HG02870 (cell line): ENCODE measurements around the gene MZT2A.
A peak's percentile ranks its signal among the peaks of the same experiment; 100 is the strongest.
"Not testable (repeated sequence)": the region's sequence is repeated elsewhere in the genome, so short reads cannot be mapped to it uniquely, and the experiment has no call there.

Experiments
- ATAC-seq: cut with Tn5 transposase; IDR thresholded peaks from one replicate; pipeline ENCODE4 v1.9.1; 2021; ENCODE audit warnings: mild to moderate bottlenecking, moderate library complexity; ENCODE audit not compliant: unreplicated experiment

The MZT2A gene

DNA sequence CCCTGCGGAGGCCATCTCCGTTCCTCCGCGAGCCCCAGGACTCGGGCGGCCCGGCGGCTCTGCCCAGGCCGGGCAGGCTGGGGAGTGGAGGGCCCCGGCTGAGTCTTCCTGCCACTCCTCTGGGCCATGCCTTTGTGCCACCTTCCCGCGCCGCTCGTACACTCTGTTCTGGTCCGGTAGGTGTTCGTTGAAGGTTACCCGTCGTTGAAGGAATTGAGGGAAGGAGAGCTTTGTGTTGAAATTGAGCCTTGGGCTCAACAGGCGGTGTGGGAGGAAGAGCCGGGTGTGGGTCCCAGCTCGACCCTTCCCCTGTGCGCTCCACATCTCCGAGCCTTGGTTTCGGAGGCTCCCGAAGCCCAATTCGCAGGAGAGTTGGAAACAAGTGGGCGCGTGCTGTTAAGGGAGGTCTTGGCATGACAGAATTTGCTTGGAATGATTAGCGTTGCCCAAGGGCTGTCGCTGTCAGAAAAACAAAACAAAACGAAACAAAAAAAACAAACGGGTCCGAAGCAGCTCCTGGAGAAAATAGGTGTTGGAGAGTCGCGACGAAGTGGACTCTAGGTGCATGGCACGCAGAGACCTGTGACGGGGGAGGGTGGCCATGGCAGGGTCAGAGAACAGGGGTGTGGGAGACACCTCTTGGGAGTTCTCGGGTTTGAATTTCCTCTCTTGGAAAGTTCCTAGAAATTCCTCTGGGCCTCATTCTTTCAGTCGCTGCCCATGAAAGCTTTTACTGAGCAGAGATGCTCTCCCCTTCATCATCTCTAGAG lies 1.2 kb upstream of the MZT2A start:
- ATAC-seq = peak; percentile 18

- peak; percentile 68 for ATAC-seq
Observed at GRCh38 chr2:131492418-131493198, 411 bp upstream of the MZT2A start.

DNA sequence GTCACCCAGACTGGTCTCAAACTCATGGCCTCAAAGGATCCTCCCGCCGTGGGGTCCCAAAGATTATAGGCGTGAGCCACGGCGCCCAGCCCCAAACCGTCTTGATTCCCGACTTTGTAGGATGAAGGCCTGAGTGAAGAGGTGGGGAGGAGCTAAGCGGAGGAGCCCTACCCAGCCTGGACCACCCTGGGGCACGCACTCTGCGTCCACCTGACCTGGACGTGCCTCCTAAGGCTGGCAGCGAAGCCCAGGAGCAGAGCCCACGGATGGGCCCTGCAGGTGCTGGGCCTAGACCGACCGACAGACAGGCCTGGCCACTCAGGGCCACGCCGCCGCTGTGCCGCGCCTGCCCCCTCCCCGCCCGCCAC lies 744 bp downstream of the MZT2A start:
- peak; percentile 10 for ATAC-seq

DNA sequence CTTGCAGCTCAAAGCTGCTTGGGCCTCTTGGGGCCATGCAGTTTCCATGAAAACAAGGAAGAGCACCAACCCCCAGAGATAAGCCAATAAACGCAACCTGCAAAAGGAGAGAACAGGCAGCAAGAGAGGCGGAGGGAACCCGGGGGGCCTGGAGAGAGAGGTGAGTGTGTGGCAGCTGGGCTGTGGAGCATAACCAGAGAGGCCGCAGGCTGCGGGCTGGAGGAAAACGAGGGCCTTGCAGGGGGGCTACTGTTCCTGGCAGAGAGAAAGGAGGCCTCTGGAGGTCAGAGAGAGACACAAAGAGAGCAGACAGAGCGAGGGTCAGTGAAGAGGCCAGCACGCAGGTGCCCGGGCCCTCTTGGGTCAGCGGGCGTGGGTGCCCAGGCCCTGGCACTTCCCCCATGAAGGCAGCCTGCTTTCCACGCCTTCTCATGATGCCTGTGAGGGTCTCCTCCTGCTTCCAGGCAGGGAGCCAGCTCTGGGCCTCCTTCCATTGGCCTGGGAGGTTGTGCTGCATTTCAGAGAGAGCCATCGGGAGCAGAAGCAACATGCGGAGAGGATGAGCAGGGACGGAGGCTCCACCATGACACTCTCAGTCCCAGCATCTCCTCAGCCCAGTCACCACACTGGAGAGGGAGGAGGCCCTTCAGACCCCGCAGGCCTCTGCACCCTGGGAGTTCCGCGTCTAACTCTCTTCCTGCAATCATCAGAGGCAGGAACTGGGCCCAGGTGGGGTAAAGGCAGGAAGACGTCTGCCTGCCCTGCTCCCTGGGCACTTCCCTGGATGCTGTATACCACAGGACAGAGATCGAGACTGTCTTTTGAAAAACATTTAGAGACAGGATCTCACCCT lies 1.4 kb downstream of the MZT2A start:
- not testable (repeated sequence) for ATAC-seq

DNA sequence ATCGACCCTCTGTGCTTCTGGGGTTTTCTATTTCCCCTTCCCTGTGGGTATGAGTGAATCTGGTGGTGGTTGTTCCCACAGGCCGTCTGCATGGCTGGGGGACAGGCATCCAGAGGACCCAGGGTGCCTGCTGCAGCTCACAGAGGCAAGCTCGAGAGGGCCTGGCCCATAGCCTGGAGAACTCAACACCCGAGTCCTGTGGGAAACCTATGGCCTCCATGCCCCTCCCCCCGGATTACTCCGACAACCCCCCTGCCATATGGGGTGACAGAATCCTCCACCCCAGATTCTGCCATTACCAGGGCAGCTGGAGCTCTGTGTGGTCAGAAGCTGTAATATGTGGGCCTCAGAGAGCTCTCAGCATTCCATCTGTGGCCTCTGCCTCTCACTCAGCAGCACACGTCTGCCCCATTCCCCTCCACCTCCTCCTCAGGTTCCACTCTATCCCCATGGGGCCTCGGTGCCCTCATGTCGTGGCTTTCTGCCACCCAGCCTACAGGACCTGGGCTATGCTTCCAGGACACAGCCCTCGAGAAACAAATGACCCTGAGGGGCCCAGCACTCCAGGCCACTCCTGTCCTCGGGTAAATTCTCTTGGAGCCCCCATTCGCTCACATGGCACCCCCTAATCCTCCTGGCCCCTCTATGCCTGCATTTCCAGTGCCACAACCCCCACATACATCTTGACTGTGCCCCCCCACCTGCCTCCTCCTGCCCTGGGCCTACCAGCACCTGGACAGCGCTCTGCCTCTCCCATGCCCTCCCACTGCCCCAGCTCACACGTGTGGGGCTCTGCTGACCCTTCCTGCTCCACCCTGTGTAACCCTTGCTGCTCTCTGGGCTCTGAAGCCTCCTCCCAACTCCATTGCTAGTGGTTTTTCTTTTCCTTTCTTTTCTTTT lies 3.6 kb downstream of the MZT2A start:
- no peak for ATAC-seq

DNA sequence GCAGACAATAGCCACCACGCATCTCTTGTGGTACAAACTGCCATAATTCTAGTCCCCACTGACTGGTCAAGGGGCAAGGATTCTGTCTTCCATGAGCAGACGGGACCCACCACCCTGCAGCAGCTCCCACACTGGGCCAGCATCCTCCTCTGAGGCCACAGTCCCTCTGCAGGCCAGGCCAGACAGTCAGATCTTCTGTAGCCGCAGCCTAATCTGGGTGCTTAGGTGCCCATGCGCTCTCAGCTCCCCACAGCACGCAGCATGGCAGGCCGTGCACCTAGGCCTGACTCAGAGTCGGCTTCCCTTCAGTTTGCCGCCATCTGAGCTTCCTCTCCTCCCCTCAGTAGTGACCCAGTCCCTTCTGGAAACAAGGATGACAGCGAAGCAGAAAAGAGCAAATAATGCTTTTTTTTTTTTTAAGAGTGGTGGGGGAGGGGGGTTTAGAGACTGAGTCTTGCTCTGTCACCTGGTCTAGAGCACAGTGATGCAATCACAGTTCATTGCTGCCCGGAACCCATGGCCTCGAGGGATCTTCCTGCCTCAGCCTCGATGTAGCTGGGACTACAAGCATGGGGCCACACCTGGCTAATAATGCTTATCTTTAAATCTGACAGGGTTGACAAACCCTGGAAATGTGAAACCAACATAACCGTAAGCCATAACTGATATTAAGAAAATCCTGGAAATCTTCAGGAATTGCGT lies 5.8 kb downstream of the MZT2A start:
- not testable (repeated sequence) for ATAC-seq

DNA sequence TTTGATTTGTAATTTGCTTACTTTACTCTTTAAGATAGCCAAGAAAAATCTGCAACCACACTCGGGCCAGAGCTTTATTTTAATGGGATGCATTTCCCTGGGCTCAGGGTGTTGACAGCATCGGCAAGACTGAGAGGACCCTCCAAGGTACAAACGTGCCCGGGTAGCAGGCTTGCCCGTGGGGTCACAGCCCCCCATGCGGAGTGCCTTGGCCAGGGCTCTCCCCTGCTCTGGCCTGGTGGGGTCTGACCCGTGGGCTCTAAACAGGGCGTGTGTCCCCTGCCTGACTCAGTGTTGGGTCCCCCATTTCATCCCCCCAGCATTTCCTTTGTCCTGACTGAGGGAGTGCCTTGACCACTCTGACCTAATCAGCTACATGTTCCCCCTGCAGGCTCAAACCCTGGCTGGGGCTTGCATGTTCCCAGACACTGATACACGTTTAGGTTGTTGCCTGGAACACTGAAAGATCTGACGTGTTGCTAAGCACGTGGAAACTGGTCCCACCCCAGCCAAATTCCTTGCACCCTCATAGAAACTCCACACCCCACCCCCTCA lies 7.2 kb downstream of the MZT2A start:
- not testable (repeated sequence) for ATAC-seq

GRCh38 chr2:131483981-131484820 lies 8.0 kb downstream of the MZT2A start:
- not testable (repeated sequence) for ATAC-seq

DNA sequence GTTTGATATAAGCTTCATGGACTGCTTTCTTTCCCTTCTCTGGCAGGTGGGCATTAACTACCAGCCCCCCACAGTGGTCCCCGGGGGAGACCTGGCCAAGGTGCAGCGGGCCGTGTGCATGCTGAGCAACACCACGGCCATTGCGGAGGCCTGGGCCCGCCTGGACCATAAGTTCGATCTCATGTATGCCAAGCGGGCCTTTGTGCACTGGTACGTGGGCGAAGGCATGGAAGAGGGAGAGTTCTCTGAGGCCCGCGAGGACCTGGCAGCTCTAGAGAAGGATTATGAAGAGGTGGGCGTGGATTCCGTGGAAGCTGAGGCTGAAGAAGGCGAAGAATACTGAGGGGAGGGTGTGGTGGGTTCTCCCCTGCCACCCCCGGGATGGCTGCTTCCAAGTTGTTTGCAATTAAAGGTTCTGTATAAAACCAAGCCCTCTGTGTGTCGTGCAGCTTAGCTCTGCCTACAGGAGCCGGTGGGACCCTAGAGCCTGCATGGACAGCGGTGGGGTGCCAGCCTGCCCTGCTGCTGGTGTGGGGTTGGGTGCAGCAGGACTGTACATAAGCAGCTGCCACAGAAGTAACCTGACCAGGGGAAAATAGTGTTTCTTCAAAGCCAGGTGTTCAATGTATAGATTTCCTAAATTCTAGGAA lies 9.6 kb downstream of the MZT2A start:
- ATAC-seq = not testable (repeated sequence)

- ATAC-seq = not testable (repeated sequence)
Observed at GRCh38 chr2:131480351-131480750, 11.8 kb downstream of the MZT2A start.

- not testable (repeated sequence) for ATAC-seq
Observed at GRCh38 chr2:131478850-131479461, 13.2 kb downstream of the MZT2A start.

DNA sequence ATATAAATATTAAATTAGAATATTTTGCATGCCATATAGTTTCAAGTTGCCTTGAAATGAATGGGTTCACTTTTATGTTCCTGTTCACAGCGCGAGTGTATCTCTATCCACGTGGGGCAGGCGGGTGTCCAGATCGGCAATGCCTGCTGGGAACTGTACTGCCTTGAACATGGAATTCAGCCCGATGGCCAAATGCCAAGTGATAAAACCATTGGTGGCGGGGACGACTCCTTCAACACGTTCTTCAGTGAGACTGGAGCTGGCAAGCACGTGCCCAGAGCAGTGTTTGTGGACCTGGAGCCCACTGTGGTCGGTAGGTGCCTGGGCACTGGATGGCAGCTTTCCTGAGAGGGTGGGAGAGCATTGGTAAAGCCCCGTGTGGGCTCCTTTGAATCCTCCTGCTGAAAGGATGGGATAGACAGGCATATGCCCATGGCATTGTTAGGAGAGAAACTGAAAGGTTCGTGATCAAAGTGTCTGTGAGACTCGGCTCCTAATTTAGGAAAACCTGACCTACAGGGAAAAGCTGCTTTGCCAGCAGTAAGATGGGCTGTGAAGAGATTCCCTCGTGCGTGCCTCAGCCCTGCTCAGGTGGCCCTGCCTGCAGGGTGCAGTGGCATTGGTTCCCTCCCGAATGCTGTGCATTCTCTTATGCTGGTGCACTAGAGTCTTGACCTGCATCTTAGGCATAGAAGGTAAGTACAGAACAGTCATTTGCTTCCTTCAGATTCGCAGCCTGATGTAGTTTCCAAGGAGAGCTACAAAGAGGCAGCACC lies 13.9 kb downstream of the MZT2A start:
- ATAC-seq = not testable (repeated sequence)

GRCh38 chr2:131477227-131477626 lies 15.0 kb downstream of the MZT2A start:
- ATAC-seq = not testable (repeated sequence)

DNA sequence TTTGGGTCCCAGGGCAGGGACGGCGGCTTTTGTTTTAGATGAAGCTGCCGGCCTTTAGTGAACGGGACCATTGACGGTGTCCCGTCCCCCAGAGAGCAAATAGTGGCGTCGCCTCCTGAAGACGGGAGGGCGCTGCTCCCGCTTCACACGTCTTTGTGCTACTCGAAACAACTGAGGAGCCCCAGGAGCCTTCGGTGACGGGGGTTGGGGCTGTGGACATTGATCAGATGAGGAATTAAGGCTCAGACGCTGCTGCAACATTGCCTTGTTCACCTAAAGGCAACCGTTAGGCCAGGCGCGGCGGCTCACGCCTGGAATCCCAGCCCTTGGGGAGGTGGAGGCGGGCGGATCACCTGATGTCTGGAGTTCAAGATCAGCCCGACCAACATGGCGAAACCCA lies 15.8 kb downstream of the MZT2A start:
- not testable (repeated sequence) for ATAC-seq

DNA sequence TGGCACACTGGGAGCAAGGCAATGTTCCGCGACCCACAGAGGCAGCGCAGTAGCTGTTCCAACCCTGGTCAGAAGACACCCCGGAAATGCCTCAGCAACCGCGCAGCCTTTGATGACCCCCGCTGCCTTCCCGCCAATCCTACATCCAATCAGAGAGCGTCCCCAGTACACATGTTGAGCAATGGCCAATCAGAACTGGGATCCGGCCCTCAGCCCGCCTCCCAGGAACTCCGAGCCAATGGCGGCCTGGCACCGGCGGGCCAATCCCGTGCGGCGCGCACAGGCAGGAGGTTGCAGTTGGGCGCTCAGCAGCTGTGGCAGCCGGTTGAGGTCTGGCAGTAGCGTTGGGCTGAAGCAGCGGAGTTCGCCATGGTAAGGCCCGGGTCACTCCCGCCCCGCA lies 16.4 kb downstream of the MZT2A start, which contains the start of gene TUBA3D:
Gene TUBA3D, plus strand, starts transcription at position 289 of the 400 bp plus-strand sequence. Its CDS starts 81 bp downstream, at position 370.
- ATAC-seq = no peak

- not testable (repeated sequence) for ATAC-seq
Observed at GRCh38 chr2:131473266-131473665, 18.9 kb downstream of the MZT2A start.
